OCI-LY7 (cell line): ENCODE data around the gene KCNN3. TPM values are rescaled to one million over a fixed set of nuclear protein-coding genes. Genes with fewer than 3 reads are reported as not detected.

ENCODE experiments used
- BruUV-seq: library from RNA; stranded (reverse); fragments of 400-500 nt; replicated peaks from 2 replicates; lab custom pipeline; 2021; lab: Mats Ljungman, UMichigan
- CTCF ChIA-PET: fragments of 300-600 bp; sonication (Branson Sonifier 250); formaldehyde crosslinking; loops from one replicate; lab custom pipeline; 2022; ENCODE audit warnings: antibody characterized with exemption; ENCODE audit not compliant: unreplicated experiment; lab: Charles Lee
- POLR2A ChIA-PET: fragments of 300-600 bp; sonication (Branson Sonifier 250); formaldehyde crosslinking; loops from one replicate; lab custom pipeline; 2022; ENCODE audit warnings: antibody characterized with exemption; lab: Charles Lee
- DNase-seq: peaks from one replicate; pipeline ENCODE4 v3.0.0-alpha.2; 2015; ENCODE audit warnings: low spot score
- H2AFZ ChIP-seq: fragments of 200-600 bp; sonication (generic), shearing (Covaris generic); 2 replicates; pipeline ENCODE4 v1.6.1; 2014; ENCODE audit warnings: mild to moderate bottlenecking, antibody characterized with exemption, low read length, moderate library complexity
- H3K27ac ChIP-seq: fragments of 200-600 bp; sonication (generic); 2 replicates; pipeline ENCODE4 v1.5.1; 2014; ENCODE audit warnings: mixed run types, low read depth, mild to moderate bottlenecking, moderate library complexity, low read length, inconsistent platforms; ENCODE audit not compliant: poor library complexity, severe bottlenecking
- H3K36me3 ChIP-seq: fragments of 200-600 bp; sonication (generic); 2 replicates; pipeline ENCODE4 v1.6.1; 2014; ENCODE audit warnings: mild to moderate bottlenecking, antibody characterized with exemption, low read length, moderate library complexity, mixed read lengths; ENCODE audit not compliant: insufficient read depth
- H3K4me1 ChIP-seq: fragments of 200-600 bp; sonication (generic); 2 replicates; pipeline ENCODE4 v1.5.1; 2014; ENCODE audit warnings: mild to moderate bottlenecking, low read length; ENCODE audit not compliant: insufficient read depth, poor library complexity, severe bottlenecking
- H3K4me2 ChIP-seq: fragments of 200-600 bp; sonication (generic); 2 replicates; pipeline ENCODE4 v1.6.1; 2014; ENCODE audit warnings: mild to moderate bottlenecking, low read length
- H3K4me3 ChIP-seq: fragments of 200-600 bp; sonication (generic); 2 replicates; pipeline ENCODE4 v1.5.1; 2014; ENCODE audit warnings: mild to moderate bottlenecking, low read depth, low read length; ENCODE audit not compliant: poor library complexity, severe bottlenecking
- H3K79me2 ChIP-seq: fragments of 200-600 bp; sonication (generic); 2 replicates; pipeline ENCODE4 v1.6.1; 2016; ENCODE audit warnings: low read depth, mild to moderate bottlenecking, low read length, moderate library complexity, mixed read lengths; ENCODE audit not compliant: insufficient read depth
- H3K9me2 ChIP-seq: fragments of 200-600 bp; sonication (generic); 2 replicates; pipeline ENCODE4 v1.6.1; 2016; ENCODE audit warnings: mild to moderate bottlenecking, low read length, mixed read lengths; ENCODE audit not compliant: insufficient read depth
- H3K9me3 ChIP-seq: fragments of 200-600 bp; sonication (generic); 2 replicates; pipeline ENCODE4 v1.6.1; 2014; ENCODE audit warnings: mild to moderate bottlenecking, mixed run types, low read length, mixed read lengths
- H4K20me1 ChIP-seq: fragments of 200-600 bp; sonication (generic); 2 replicates; pipeline ENCODE4 v1.6.1; 2014; ENCODE audit warnings: mild to moderate bottlenecking, antibody characterized with exemption, low read length, moderate library complexity, mixed read lengths; ENCODE audit not compliant: insufficient read depth
- CTCF ChIP-seq: fragments of 200-600 bp; sonication (generic); conservative IDR thresholded peaks from 2 replicates; pipeline ENCODE4 v1.5.1; 2014; ENCODE audit warnings: mild to moderate bottlenecking, antibody characterized with exemption, low read length, moderate library complexity, mixed read lengths
- EZH2phosphoT487 ChIP-seq: fragments of 200-600 bp; sonication (generic); IDR thresholded peaks from 2 replicates; pipeline ENCODE4 v1.6.1; 2018; ENCODE audit warnings: low read depth, borderline replicate concordance, mild to moderate bottlenecking, mixed run types, antibody characterized with exemption, low read length, moderate library complexity, mixed read lengths
- intact Hi-C: fragments of 100-400 bp; cut with micrococcal nuclease; formaldehyde crosslinking; loops from one replicate; pipeline ENCODE4 v1.10.0; 2022; ENCODE audit not compliant: unreplicated experiment
- total RNA-seq, 2 experiments: library from RNA; depleted of rRNA in 1 of 2; stranded (reverse); fragments of >200 nt in 1 of 2; shearing (Covaris generic) in 1 of 2; gene quantifications; 2 replicates each; pipeline ENCODE4 v1.2.3, GENCODE V29; 2014 to 2022

Gene KCNN3
- total RNA-seq, 2 experiments from 2014 or later: 14.8 to 50.8 TPM

GRCh38 chr1:154869351-154870114 is 548 bp downstream of the KCNN3 start:
- H3K9me3 ChIP-seq: no peaks in the 10 kb centered on the region
- ChIA-PET CTCF (interaction anchor here (0.5 to 2.4 kb wide), 4 partner anchors 10 to 380 kb away, joined by 3 to 9 read pairs (median 3); no protein-coding TSS in a partner anchor), POLR2A (interaction anchor here (0.6 to 2.1 kb wide), 7 partner anchors 8 to 104 kb away, joined by 3 to 19 read pairs (median 4); no protein-coding TSS in a partner anchor)
- H3K79me2 ChIP-seq: no peaks in the 10 kb centered on the region
- BruUV-seq: no TSS peak
- no peak overlapping the region for H2AFZ ChIP-seq
- no peaks in the 10 kb centered on the region for H4K20me1 ChIP-seq
- H3K4me3 ChIP-seq: peak overlapping the region; percentile 63
- no peak overlapping the region for H3K27ac ChIP-seq
- H3K4me1 ChIP-seq: peaks cover 70% of the 10 kb centered on the region
- peak overlapping the region; percentile 87 for H3K4me2 ChIP-seq
- no peaks in the 10 kb centered on the region for H3K9me2 ChIP-seq
- DNase-seq: no peak
- intact Hi-C loops: loop anchor here (10.0 kb wide), 1 partner anchor 1625 kb away; no protein-coding TSS in a partner anchor
- no peaks in the 10 kb centered on the region for H3K36me3 ChIP-seq
- TF ChIP-seq CTCF (no peak), EZH2phosphoT487 (no peak)

- intact Hi-C loops: loop anchor here (10.0 kb wide), 1 partner anchor 1627 kb away; no protein-coding TSS in a partner anchor
- CTCF ChIA-PET: interaction anchor here (2.4 kb wide), 1 partner anchor 8 kb away, joined by 9 read pairs; no protein-coding TSS in a partner anchor
- Histone ChIP-seq H3K79me2 (no peaks in the 10 kb centered on the region), H3K9me3 (no peaks in the 10 kb centered on the region), H3K4me3 (peak overlapping the region; percentile 63), H3K9me2 (no peaks in the 10 kb centered on the region), H3K4me1 (peaks cover 85% of the 10 kb centered on the region), H4K20me1 (no peaks in the 10 kb centered on the region), H3K27ac (no peak overlapping the region), H3K36me3 (no peaks in the 10 kb centered on the region), H3K4me2 (peak overlapping the region; percentile 87), H2AFZ (no peak overlapping the region)
- POLR2A ChIA-PET: no interaction called here
- BruUV-seq: no TSS peak
- DNase-seq: no peak
- no peak for TF ChIP-seq CTCF
- TF ChIP-seq EZH2phosphoT487: no peak
These were observed 2.1 kb downstream of the KCNN3 start for GRCh38 chr1:154867841-154868605.
